HL-60 (cell line): ENCODE measurements around the gene MARCHF3.

ENCODE experiments used
- DNase-seq, 2 experiments: peaks; one replicate each; pipeline ENCODE4 v3.0.0-alpha.2; 2010 to 2020; ENCODE audit warnings: low read depth in 1 of 2, low spot score in 1 of 2
- H3K27ac ChIP-seq: fragments of 250-450 bp; sonication (Bioruptor Pico); replicated peaks from 2 replicates; pipeline ENCODE4 v1.5.1; 2020; ENCODE audit warnings: mild to moderate bottlenecking, moderate library complexity
- H3K27me3 ChIP-seq: fragments of 250-450 bp; sonication (Bioruptor Pico); 2 replicates; pipeline ENCODE4 v1.5.1; 2021; ENCODE audit warnings: mild to moderate bottlenecking, moderate library complexity; ENCODE audit not compliant: insufficient read depth, poor library complexity, severe bottlenecking
- H3K4me3 ChIP-seq: replicated peaks from 2 replicates; pipeline ENCODE4 v1.5.1; 2011; ENCODE audit warnings: mild to moderate bottlenecking, control low read depth, low read length; ENCODE audit not compliant: insufficient read depth
- CTCF ChIP-seq: IDR thresholded peaks from one replicate; pipeline ENCODE4 v1.5.1; 2011; ENCODE audit warnings: low read length, control low read depth, inconsistent platforms; ENCODE audit not compliant: insufficient read depth
- GABPA ChIP-seq: IDR thresholded peaks from 2 replicates; pipeline ENCODE4 v1.6.1; 2012; ENCODE audit warnings: low read depth
- POLR2AphosphoS5 ChIP-seq: IDR thresholded peaks from 2 replicates; pipeline ENCODE4 v1.6.1; 2012; ENCODE audit warnings: low read depth
- REST ChIP-seq: IDR thresholded peaks from 2 replicates; pipeline ENCODE4 v1.6.1; 2012; ENCODE audit warnings: low read depth; ENCODE audit not compliant: insufficient replicate concordance
- SPI1 ChIP-seq: IDR thresholded peaks from 2 replicates; pipeline ENCODE4 v1.6.1; 2012; ENCODE audit warnings: low read depth, mild to moderate bottlenecking, borderline replicate concordance

The MARCHF3 gene

GRCh38 chr5:126865299-126865698 lies 165.1 kb downstream of the MARCHF3 start:
- TF ChIP-seq CTCF (no peak), POLR2AphosphoS5 (no peak), REST (no peak), SPI1 (no peak), GABPA (no peak)
- H3K4me3 ChIP-seq: no peak overlapping the region
- DNase-seq: no peak
- no peak overlapping the region for H3K27ac ChIP-seq
- H3K27me3 ChIP-seq: no peaks in the 10 kb centered on the region

GRCh38 chr5:126864042-126864688 lies 166.2 kb downstream of the MARCHF3 start:
- Histone ChIP-seq H3K4me3 (no peak overlapping the region), H3K27ac (no peak overlapping the region), H3K27me3 (no peaks in the 10 kb centered on the region)
- DNase-seq: no peak
- TF ChIP-seq CTCF: no peak
- no peak for TF ChIP-seq SPI1
- TF ChIP-seq GABPA: no peak
- TF ChIP-seq REST: no peak
- TF ChIP-seq POLR2AphosphoS5: no peak

- Histone ChIP-seq H3K27ac (no peak overlapping the region), H3K4me3 (no peak overlapping the region), H3K27me3 (no peaks in the 10 kb centered on the region)
- no peak for DNase-seq
- no peak for TF ChIP-seq REST
- TF ChIP-seq POLR2AphosphoS5: no peak
- TF ChIP-seq GABPA: no peak
- no peak for TF ChIP-seq SPI1
- TF ChIP-seq CTCF: no peak
Observed at GRCh38 chr5:126863402-126863801, 167.0 kb downstream of the MARCHF3 start.
